HEK293 (cell line): ENCODE results near the gene RPN2.
"Not testable (repeated sequence)": the region's sequence is repeated elsewhere in the genome, so short reads cannot be mapped to it uniquely, and the experiment has no call there.

ENCODE experiments used
- CTCF ChIA-PET: fragments of 350-600 bp; formaldehyde crosslinking; extraction: SDS; loops from one replicate; lab custom pipeline; 2021; ENCODE audit warnings: antibody characterized with exemption; lab: Yijun Ruan, JAX
- POLR2A ChIA-PET: fragments of 300-600 bp; formaldehyde crosslinking; extraction: SDS; loops from one replicate; lab custom pipeline; 2020; ENCODE audit warnings: antibody characterized with exemption, inconsistent platforms; lab: Yijun Ruan, JAX
- H3K27ac ChIP-seq: fragments of 200-500 bp; sonication (Bioruptor generic); 2 replicates; pipeline ENCODE4 v1.5.1; 2014; ENCODE audit warnings: low read depth, low read length, control low read depth, inconsistent platforms; ENCODE audit errors: extremely low read depth
- H3K36me3 ChIP-seq, 2 experiments: fragments of 200-500 bp in 1 of 2; sonication (Bioruptor generic) in 1 of 2; 1 replicate in 1 of 2; 2 replicates in 1 of 2; pipeline ENCODE4 v1.5.1; 2014 to 2017; ENCODE audit warnings: inconsistent platforms in 2 of 2, low read length in 2 of 2; ENCODE audit not compliant: control insufficient read depth in 2 of 2, insufficient read depth in 1 of 2
- H3K4me1 ChIP-seq: fragments of 200-500 bp; sonication (Bioruptor generic); 2 replicates; pipeline ENCODE4 v1.5.1; 2014; ENCODE audit warnings: mild to moderate bottlenecking, low read length, inconsistent platforms; ENCODE audit not compliant: control insufficient read depth, insufficient read depth
- H3K4me3 ChIP-seq: 2 replicates; pipeline ENCODE4 v1.5.1; 2011; ENCODE audit warnings: low read depth, mild to moderate bottlenecking, control low read depth, low read length, moderate library complexity
- H3K9me3 ChIP-seq: fragments of 200-500 bp; sonication (Bioruptor generic); 2 replicates; pipeline ENCODE4 v1.5.1; 2014; ENCODE audit warnings: low read depth, low read length, inconsistent platforms; ENCODE audit not compliant: control insufficient read depth, insufficient read depth
- GLI4 ChIP-seq: fragments of 450-650 bp; formaldehyde crosslinking; IDR thresholded peaks from 2 replicates; pipeline ENCODE4 v1.5.1; 2016; ENCODE audit warnings: missing biosample characterization, missing genetic modification characterization
- HIC1 ChIP-seq: fragments of 450-650 bp; formaldehyde crosslinking; IDR thresholded peaks from 2 replicates; pipeline ENCODE4 v1.5.1; 2016; ENCODE audit warnings: missing biosample characterization, missing genetic modification characterization
- SCRT1 ChIP-seq: fragments of 450-650 bp; formaldehyde crosslinking; IDR thresholded peaks from 2 replicates; pipeline ENCODE4 v1.5.1; 2016; ENCODE audit warnings: missing biosample characterization, missing genetic modification characterization, borderline replicate concordance
- TSHZ1 ChIP-seq: fragments of 450-650 bp; formaldehyde crosslinking; IDR thresholded peaks from 2 replicates; pipeline ENCODE4 v1.5.1; 2016; ENCODE audit warnings: missing biosample characterization, missing genetic modification characterization, borderline replicate concordance
- ZFP69B ChIP-seq: fragments of 450-650 bp; formaldehyde crosslinking; IDR thresholded peaks from 2 replicates; pipeline ENCODE4 v1.5.1; 2016; ENCODE audit warnings: missing biosample characterization, missing genetic modification characterization
- ZNF10 ChIP-seq: fragments of 450-650 bp; formaldehyde crosslinking; IDR thresholded peaks from 2 replicates; pipeline ENCODE4 v1.5.1; 2017; ENCODE audit warnings: missing biosample characterization, missing genetic modification characterization
- ZNF157 ChIP-seq: fragments of 450-650 bp; formaldehyde crosslinking; IDR thresholded peaks from 2 replicates; pipeline ENCODE4 v1.5.1; 2016; ENCODE audit warnings: missing biosample characterization, missing genetic modification characterization
- ZNF19 ChIP-seq: fragments of 450-650 bp; formaldehyde crosslinking; IDR thresholded peaks from 2 replicates; pipeline ENCODE4; 2016; ENCODE audit warnings: missing biosample characterization, missing genetic modification characterization, low read depth
- ZNF311 ChIP-seq: fragments of 450-650 bp; formaldehyde crosslinking; IDR thresholded peaks from 2 replicates; pipeline ENCODE4 v1.5.1; 2017; ENCODE audit warnings: missing biosample characterization, missing genetic modification characterization, borderline replicate concordance
- ZNF335 ChIP-seq: fragments of 450-650 bp; formaldehyde crosslinking; conservative IDR thresholded peaks from 2 replicates; pipeline ENCODE4 v1.5.1; 2016; ENCODE audit warnings: missing biosample characterization, missing genetic modification characterization
- ZNF341 ChIP-seq: fragments of 450-650 bp; formaldehyde crosslinking; IDR thresholded peaks from 2 replicates; pipeline ENCODE4; 2016; ENCODE audit warnings: low read depth, missing biosample characterization, missing genetic modification characterization
- ZNF354C ChIP-seq: fragments of 450-650 bp; formaldehyde crosslinking; IDR thresholded peaks from 2 replicates; pipeline ENCODE4 v1.5.1; 2016; ENCODE audit warnings: missing biosample characterization, missing genetic modification characterization, low read depth, borderline replicate concordance
- ZNF423 ChIP-seq: fragments of 450-650 bp; formaldehyde crosslinking; IDR thresholded peaks from 2 replicates; pipeline ENCODE4 v1.5.1; 2016; ENCODE audit warnings: missing biosample characterization, missing genetic modification characterization
- ZNF433 ChIP-seq: fragments of 450-650 bp; formaldehyde crosslinking; IDR thresholded peaks from 2 replicates; pipeline ENCODE4 v1.5.1; 2016; ENCODE audit warnings: missing biosample characterization, missing genetic modification characterization, low read depth
- ZNF501 ChIP-seq: fragments of 450-650 bp; formaldehyde crosslinking; IDR thresholded peaks from 2 replicates; pipeline ENCODE4 v1.5.1; 2016; ENCODE audit warnings: missing biosample characterization, missing genetic modification characterization
- ZNF561 ChIP-seq: fragments of 450-650 bp; IDR thresholded peaks from 2 replicates; pipeline ENCODE4 v1.5.1; 2018; ENCODE audit warnings: missing biosample characterization, missing genetic modification characterization, borderline replicate concordance
- ZNF585B ChIP-seq: fragments of 450-650 bp; formaldehyde crosslinking; IDR thresholded peaks from 2 replicates; pipeline ENCODE4 v1.5.1; 2016; ENCODE audit warnings: missing biosample characterization, missing genetic modification characterization
- ZNF777 ChIP-seq: fragments of 450-650 bp; formaldehyde crosslinking; IDR thresholded peaks from 2 replicates; pipeline ENCODE4 v1.5.1; 2017; ENCODE audit warnings: missing biosample characterization, missing genetic modification characterization, borderline replicate concordance
- ZNF785 ChIP-seq: fragments of 450-650 bp; formaldehyde crosslinking; IDR thresholded peaks from 2 replicates; pipeline ENCODE4 v1.5.1; 2016; ENCODE audit warnings: missing biosample characterization, missing genetic modification characterization
- ZNF792 ChIP-seq: fragments of 450-650 bp; formaldehyde crosslinking; IDR thresholded peaks from 2 replicates; pipeline ENCODE4 v1.5.1; 2016; ENCODE audit warnings: missing biosample characterization, missing genetic modification characterization
- ZNF843 ChIP-seq: fragments of 450-650 bp; formaldehyde crosslinking; IDR thresholded peaks from 2 replicates; pipeline ENCODE4 v1.5.1; 2016; ENCODE audit warnings: missing biosample characterization, missing genetic modification characterization
- ZSCAN4 ChIP-seq: fragments of 450-650 bp; formaldehyde crosslinking; IDR thresholded peaks from 2 replicates; pipeline ENCODE4 v1.5.1; 2017; ENCODE audit warnings: missing biosample characterization, missing genetic modification characterization
- TF ChIP-seq, protein P1 (sequence below): fragments of 450-650 bp; formaldehyde crosslinking; IDR thresholded peaks from 2 replicates; pipeline ENCODE4 v1.5.1; 2017; ENCODE audit warnings: missing biosample characterization, missing genetic modification characterization

Gene RPN2

DNA sequence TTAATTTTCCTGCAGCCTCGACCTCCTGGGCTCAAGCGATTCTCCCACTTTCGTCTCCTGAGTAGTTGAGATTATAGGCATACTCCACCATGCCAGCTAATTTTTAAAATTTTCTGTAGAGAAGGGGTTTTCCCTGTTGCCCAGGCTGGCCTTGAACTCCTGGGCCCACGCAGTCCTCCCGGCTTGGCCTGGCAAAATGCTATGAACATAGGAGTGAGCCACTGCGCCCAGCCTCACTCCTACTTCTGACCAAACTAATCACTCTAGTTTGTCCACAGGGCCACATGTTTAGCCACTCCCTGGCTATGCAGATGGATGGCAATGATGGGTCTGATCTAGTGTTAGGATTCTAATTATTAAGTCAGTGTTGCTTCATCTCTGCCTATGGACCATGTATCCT lies 31.9 kb upstream of the RPN2 start:
- ChIA-PET CTCF (interaction anchor here (0.6 to 1.0 kb wide), 2 partner anchors 48 to 224 kb away, joined by 3 read pairs; no protein-coding TSS in a partner anchor), POLR2A (no interaction called here)
- no peaks in the 10 kb centered on the region for H3K36me3 ChIP-seq
- H3K4me1 ChIP-seq = no peaks in the 10 kb centered on the region
- no peaks in the 10 kb centered on the region for H3K9me3 ChIP-seq
- H3K27ac ChIP-seq = no peak overlapping the region
- TF ChIP-seq ZNF10 (tag by site-specific recombination) (no peak), ZNF585B (no peak), ZFP69B (tag by site-specific recombination) (no peak), ZNF335 (tag by site-specific recombination) (no peak), ZNF843 (tag by site-specific recombination) (no peak), ZNF157 (no peak), ZNF777 (tag by site-specific recombination) (no peak), ZNF561 (tag by site-specific recombination) (no peak)
- TF ChIP-seq, all 188 proteins: peak for 0
- no peak overlapping the region for H3K4me3 ChIP-seq

DNA sequence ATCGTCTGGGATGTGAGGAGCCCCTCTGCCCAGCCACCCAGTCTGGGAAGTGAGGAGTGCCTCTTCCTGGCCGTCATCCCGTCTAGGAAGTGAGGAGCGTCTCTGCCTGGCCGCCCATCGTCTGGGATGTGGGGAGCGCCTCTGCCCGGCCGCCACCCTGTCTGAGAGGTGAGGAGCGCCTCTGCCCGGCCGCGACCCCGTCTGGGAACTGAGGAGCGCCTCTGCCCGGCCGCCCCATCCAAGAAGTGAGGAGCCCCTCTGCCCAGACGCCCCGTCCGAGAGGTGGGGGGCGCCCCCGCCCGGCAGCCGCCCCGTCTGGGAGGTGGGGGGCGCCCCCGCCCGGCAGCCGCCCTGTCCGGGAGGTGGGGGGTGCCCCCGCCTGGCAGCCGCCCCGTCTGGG lies 28.3 kb upstream of the RPN2 start:
- H3K36me3 ChIP-seq, H3K4me1 ChIP-seq, H3K27ac ChIP-seq, POLR2A ChIA-PET, H3K9me3 ChIP-seq, CTCF ChIA-PET, H3K4me3 ChIP-seq: not testable (repeated sequence)

- Histone ChIP-seq H3K4me3 (no peak overlapping the region), H3K4me1 (no peaks in the 10 kb centered on the region), H3K36me3 (no peaks in the 10 kb centered on the region), H3K27ac (no peak overlapping the region), H3K9me3 (no peaks in the 10 kb centered on the region)
- POLR2A ChIA-PET = no interaction called here
- CTCF ChIA-PET = no interaction called here
- TF ChIP-seq ZNF792 (tag by site-specific recombination) (no peak), ZNF354C (tag by site-specific recombination) (no peak), ZNF311 (tag by site-specific recombination) (no peak), GLI4 (tag by site-specific recombination) (no peak), SCRT1 (tag by site-specific recombination) (no peak), ZNF785 (no peak), ZNF433 (tag by site-specific recombination) (no peak), ZNF19 (no peak), ZNF423 (tag by site-specific recombination) (no peak), ZNF341 (tag by site-specific recombination) (no peak), TSHZ1 (tag by site-specific recombination) (no peak), ZNF501 (tag by site-specific recombination) (no peak), HIC1 (no peak), ZSCAN4 (tag by site-specific recombination) (no peak), ZNF561 (tag by site-specific recombination) (no peak)
- TF ChIP-seq, protein P1, sequence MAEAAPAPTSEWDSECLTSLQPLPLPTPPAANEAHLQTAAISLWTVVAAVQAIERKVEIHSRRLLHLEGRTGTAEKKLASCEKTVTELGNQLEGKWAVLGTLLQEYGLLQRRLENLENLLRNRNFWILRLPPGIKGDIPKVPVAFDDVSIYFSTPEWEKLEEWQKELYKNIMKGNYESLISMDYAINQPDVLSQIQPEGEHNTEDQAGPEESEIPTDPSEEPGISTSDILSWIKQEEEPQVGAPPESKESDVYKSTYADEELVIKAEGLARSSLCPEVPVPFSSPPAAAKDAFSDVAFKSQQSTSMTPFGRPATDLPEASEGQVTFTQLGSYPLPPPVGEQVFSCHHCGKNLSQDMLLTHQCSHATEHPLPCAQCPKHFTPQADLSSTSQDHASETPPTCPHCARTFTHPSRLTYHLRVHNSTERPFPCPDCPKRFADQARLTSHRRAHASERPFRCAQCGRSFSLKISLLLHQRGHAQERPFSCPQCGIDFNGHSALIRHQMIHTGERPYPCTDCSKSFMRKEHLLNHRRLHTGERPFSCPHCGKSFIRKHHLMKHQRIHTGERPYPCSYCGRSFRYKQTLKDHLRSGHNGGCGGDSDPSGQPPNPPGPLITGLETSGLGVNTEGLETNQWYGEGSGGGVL (tag by site-specific recombination) = no peak
Measured at GRCh38 chr20:37151529-37151928, 27.6 kb upstream of the RPN2 start.
